Measurements from ENCODE around the gene ARX. TPM values are rescaled to one million over a fixed set of nuclear protein-coding genes. Genes with fewer than 3 reads are reported as not detected.

The ARX gene
- total RNA-seq, 4 donors from 2014 or later = not detected

DNA sequence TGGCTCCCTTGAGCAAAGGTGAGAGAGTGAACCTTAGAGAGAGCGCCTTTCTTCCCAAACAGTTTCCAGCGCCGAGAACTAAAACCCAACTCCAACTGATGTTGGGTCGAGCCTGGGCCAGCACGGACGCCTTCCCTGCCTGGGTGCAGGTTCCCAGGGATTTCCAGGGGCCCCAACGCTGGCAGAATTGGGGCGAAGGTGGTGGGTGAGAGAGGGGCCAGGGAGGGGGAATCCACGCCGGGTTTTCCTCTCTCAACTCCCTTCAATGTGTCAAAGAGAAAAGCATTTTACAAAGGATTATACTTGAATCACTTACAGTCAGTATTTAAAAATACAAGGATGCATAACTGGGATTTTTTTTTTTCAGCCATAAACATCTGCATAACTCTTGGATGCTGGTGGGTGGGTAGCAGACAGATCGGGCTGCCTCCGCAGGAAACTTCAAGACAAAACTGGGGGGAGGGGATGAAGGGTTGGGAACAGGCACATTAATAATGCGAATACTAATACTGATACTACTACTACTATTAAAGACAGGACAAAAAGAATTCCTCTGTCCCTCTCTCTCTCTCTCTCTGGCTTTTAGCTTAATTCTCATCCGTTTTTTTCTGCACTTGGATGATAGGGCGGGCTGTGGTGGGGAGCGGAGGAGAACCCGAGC lies 1.3 kb upstream of the ARX start:
- no peak for TF ChIP-seq CTCF (IDR thresholded peaks at IDR 0.05; ENCODE audit: low read depth)

- TF ChIP-seq CTCF (IDR thresholded peaks at IDR 0.05; ENCODE audit: low read depth) = no peak
These were observed 551 bp upstream of the ARX start for GRCh38 chrX:25016361-25016671.

DNA sequence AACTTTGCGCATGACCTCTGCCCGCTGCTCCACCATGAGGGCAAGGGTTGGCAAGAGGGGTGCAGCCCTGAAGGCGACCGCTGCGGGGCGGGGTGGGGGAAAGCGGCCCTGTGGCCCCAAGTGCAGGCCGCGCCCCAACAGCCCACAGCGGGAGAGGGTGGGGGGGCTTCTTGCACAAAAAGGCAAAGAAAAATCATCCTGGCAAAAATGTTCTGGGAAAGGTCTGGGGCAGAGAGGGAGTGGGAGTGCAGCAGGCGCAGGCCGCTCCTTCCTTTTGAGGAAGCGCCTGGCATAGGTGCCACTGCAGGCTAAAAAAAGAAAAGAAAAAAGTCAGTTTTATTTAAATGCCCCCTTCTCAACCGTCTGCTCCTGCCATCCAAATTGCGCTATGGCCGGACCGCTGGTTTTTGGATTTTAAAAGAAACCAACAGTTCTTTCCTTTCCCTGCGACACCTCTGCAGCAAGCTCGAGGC lies 1.4 kb downstream of the ARX start:
- no peak for TF ChIP-seq CTCF (IDR thresholded peaks at IDR 0.05; ENCODE audit: low read depth)

DNA sequence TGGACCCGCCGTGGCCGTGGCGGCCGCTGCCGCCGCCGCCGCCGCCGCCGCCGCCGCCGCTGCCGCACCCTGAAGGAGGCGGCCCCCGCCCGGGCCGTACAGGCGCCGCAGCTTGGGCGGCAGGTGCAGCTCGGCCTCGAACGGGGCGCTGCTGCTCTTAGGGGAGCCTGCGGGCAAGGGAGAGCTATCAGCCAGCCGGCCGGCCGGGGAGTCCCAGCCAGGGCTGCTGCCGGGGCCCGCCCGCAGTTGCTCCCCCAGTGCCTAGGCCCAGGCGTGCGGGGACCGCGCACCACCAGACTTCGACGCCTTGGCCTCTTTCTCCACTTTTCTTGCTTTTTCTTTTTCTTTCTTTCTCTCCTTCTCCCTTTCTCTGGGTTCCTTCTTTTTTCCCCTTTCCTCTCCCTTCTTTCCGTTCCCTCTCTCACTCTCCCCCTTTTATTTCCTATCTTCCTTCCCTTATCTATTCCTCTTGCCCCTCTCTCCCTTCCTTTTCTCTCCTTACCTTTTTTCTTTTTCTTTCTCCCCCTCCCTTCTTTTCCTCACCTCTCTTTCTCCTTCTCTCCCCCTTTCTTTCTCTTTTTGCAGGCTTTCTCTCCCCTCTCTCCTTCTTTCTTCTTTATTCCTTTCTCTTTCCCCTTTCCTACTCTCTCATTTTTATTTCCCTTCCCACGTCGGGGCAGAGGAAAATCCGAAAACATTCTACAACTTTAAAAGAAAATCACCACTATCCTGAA lies 2.0 kb downstream of the ARX start:
- TF ChIP-seq CTCF (IDR thresholded peaks at IDR 0.05; ENCODE audit: low read depth) = no peak

DNA sequence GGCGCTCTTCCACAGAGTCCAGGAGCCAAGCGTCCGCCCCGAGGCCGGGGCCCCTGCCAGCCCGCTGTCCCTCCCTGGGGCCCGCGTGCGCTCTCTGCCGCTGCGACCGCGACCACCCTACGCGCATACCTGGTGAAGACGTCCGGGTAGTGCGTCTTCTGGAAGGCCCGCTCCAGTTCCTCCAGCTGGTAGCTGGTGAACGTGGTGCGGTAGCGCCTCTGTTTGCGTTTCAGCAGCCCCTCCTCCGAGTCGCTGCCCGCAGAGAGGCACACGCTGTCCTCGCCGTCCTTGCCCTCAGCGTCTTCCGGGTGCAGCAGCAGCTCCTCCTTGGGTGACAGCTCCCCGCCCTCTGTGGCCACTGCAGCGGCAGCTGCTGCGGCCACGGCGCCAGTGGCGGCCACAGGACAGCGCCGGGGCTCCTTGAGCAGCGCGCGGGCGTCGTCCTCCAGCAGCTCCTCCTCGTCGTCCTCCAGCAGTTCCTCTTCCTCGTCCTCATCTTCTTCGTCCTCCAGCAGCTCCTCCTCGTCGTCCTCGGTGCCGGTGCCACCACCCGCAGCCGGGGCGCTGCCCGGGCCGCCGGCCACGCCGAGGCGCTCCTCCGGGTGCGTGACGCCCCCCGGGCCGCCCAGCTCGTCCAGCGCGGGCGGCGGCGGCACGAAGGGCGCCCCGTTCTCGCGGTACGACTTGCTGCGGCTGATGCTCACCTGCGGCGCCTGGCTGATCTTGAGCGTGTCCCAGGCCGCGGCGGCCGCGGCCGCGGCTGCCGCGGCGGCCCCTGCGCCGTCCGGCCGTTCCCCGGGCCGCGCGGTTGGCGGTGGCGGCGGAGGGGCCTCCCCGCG lies 2.8 kb downstream of the ARX start:
- TF ChIP-seq CTCF (IDR thresholded peaks at IDR 0.05; ENCODE audit: low read depth) = no peak

DNA sequence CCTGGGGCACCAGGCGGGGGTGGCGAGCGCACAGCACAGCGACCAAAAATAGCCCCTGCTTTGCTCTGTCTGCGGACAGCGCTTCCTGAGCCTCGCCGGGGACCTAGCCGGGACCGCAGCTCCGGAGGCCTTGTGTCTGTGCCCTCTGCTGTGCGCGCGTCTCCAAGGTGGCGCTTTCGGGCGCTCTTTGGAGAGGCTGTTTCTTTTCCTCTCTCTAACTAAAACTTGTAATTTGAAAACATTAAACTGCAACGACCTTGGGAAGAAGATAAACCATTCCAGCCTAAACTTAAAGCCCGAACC lies 3.4 kb downstream of the ARX start:
- TF ChIP-seq CTCF (IDR thresholded peaks at IDR 0.05; ENCODE audit: low read depth) = no peak

Measured in subcutaneous adipose tissue (tissue), 4 donors.